ENCODE data around the gene CHL1.

The CHL1 gene

GRCh38 chr3:196311-197148, at the start of gene CHL1:
Gene CHL1, plus strand, starts transcription at chr3:196763. Its CDS starts 123,014 bp downstream, at chr3:319777.
- no peak for DNase-seq

- DNase-seq, result no peak
These were observed 44.9 kb upstream of the CHL1 start for GRCh38 chr3:151614-152189.

GRCh38 chr3:159974-160373, 36.6 kb upstream of the CHL1 start:
- no peak for DNase-seq

- DNase-seq, result no peak
These were observed 30.5 kb upstream of the CHL1 start for GRCh38 chr3:166071-166470.

GRCh38 chr3:166799-167198, 29.8 kb upstream of the CHL1 start:
- DNase-seq, result no peak

- no peak for DNase-seq
These were observed 22.7 kb upstream of the CHL1 start for GRCh38 chr3:173886-174285.

- no peak for DNase-seq
These were observed 11.6 kb upstream of the CHL1 start for GRCh38 chr3:184976-185375.

- DNase-seq, result no peak
These were observed 4.2 kb upstream of the CHL1 start for GRCh38 chr3:192215-192929.

- DNase-seq, result no peak
These were observed 2.6 kb upstream of the CHL1 start for GRCh38 chr3:194001-194400.

GRCh38 chr3:194421-194820, 2.1 kb upstream of the CHL1 start:
- no peak for DNase-seq

GRCh38 chr3:195666-196065, 897 bp upstream of the CHL1 start:
- no peak for DNase-seq

GRCh38 chr3:197149-197827, 725 bp downstream of the CHL1 start:
- no peak for DNase-seq

GRCh38 chr3:197828-198491, 1.4 kb downstream of the CHL1 start:
- DNase-seq, result no peak

GRCh38 chr3:199835-200234, 3.3 kb downstream of the CHL1 start:
- DNase-seq, result no peak

- DNase-seq, result no peak
These were observed 4.3 kb downstream of the CHL1 start for GRCh38 chr3:200758-201325.

GRCh38 chr3:204102-204501, 7.5 kb downstream of the CHL1 start:
- no peak for DNase-seq

- DNase-seq, result no peak
These were observed 11.4 kb downstream of the CHL1 start for GRCh38 chr3:207973-208372.

- no peak for DNase-seq
These were observed 14.1 kb downstream of the CHL1 start for GRCh38 chr3:210669-211068.

- DNase-seq, result no peak
These were observed 15.9 kb downstream of the CHL1 start for GRCh38 chr3:212432-212831.

GRCh38 chr3:217099-217813, 20.7 kb downstream of the CHL1 start:
- no peak for DNase-seq

- DNase-seq, result no peak
These were observed 21.4 kb downstream of the CHL1 start for GRCh38 chr3:217948-218347.
